Activated CD8-positive, alpha-beta memory T cell treated with anti-CD3 and anti-CD28 coated beads for 36 hours (primary cell): ENCODE results near the gene IGLON5. TPM values are rescaled to one million over a fixed set of nuclear protein-coding genes. Genes with fewer than 3 reads are reported as not detected.

Source experiments
- CTCF ChIA-PET: fragments of 350-600 bp; sonication (Branson Sonifier 250); formaldehyde crosslinking; loops from one replicate; lab custom pipeline; 2021; ENCODE audit warnings: antibody characterized with exemption; lab: Charles Lee
- POLR2A ChIA-PET: fragments of 350-600 bp; sonication (Branson Sonifier 250); formaldehyde crosslinking; loops from one replicate; lab custom pipeline; 2021; ENCODE audit warnings: antibody characterized with exemption; lab: Charles Lee
- total RNA-seq, 2 experiments: library from RNA; stranded (reverse); gene quantifications; one replicate each; pipeline ENCODE4 v1.2.3, GENCODE V29; 2021

IGLON5 gene
- total RNA-seq, 2 experiments from 2014 or later: 0.19 to 0.21 TPM

DNA sequence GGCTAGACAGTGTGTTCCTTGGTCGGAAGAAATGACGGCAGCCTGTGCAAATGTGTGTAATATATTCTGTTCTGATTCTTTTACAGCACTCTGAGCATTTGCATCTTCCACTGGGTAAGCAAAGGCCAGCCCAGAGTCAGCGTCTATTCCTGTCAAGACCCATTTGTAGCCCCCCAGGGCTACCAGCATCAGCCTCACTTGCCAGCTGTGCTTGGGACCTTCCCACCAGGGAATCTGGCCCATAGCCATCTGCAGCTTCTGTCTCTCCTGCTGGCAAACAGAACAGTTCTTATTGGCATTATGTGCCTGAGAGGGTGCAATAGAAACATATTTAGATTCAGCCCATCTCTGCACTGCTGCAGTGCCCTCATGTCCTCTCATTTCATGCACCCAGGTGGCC, 6.0 kb upstream of the IGLON5 start:
- ChIA-PET POLR2A (no interaction called here), CTCF (no interaction called here)

DNA sequence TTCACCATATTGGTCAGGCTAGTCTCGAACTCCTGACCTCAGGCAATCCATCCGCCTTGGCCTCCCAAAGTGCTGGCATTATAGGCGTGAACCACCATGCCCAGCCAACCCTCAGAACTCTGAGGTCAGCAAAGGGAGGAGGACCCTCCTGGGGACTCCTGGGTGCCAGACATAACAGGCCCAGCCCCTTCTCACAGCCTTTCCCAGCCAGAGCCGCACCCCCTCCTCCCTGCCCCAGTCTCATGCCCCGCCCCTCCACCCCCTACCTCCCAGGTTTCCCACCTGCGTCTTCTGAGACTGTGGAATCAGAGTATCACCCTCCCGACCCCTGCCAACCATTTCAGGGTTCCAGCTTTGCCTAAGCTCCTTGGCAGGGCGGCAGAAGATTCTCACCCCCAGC, 5.2 kb downstream of the IGLON5 start:
- ChIA-PET POLR2A (no interaction called here), CTCF (no interaction called here)

DNA sequence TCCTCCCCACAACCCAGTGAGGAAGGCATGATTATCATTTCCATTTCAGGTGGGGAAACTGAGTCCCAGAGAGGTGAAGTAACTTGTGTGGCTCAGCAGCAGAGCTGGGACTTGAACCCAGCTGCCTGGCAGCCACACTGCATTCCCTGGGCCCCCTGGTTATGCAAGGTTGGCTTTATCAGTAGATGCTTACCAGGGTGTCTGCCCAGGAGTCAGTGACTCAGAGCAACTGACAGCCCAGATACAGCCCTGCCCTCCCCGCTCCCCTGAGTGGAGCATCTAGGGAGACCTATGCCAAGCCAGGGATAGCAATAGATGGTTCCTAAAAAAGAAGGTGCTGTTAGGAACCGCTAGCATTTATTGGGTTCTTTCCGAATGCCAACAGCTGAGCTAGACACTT, 5.9 kb downstream of the IGLON5 start:
- POLR2A ChIA-PET: no interaction called here
- CTCF ChIA-PET: no interaction called here

DNA sequence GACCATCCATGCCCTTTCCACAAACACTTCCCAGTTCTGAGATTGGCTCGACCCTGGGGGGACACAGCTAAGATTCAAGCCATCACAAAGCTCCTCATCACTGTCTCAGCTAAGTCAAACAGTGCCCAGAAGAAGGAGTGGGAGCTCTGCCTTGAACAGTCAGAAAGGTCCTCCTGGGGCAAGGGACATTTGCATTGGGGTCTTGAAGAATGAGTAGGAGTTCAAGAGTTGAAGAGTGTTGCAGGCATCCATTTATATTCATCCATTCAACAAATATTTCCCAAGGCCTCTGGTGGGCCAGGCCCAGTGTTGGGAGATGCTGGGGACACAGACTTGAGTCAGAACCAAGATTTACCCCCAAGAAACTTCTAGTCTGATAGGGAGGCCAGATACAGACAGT, 6.5 kb downstream of the IGLON5 start:
- ChIA-PET POLR2A (no interaction called here), CTCF (no interaction called here)

DNA sequence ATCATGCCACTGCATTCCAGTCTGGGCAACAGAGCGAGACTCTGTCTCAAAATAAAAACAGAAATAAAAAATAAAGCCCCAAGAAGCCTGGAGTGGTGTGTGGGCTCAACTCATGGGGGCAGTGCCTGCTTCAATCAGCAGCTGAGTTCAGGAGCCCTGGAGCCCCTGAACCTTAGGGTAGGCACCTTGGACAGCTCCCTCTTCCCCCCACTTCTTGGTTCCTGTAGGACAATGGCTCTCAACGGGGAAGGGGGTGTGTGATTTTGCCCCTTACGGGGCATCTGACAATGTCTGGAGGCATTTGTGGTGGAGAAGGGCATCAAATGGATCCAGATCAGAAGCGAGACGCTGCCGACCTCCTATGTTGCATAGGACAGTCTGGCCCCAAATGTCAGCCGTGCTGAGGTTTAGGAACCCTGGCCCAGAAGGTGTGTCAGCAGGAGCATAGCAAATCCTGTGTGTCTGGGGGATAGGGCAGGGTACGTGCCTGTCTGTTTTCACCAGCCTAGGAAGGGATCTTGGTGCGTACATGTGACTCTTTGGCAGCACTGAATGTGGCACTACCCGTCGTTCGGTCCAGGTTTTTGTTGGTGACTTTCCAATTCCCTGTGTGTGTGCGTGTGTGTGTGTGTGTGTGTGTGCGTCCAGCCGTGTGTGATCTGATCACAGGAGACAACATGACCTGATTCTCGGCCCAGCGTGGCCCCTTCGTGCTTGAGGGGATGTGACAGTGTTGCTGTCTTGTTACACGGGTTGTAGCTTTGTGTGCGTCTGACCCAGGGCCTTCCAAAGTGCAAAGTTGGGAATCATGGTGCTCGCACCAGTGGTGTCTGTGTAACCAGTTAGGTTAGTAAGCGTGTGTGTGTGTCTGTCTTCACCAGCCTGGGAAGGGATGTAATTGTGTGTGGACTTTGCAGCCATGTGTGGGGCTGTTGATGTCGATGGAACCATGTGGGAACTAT, 7.5 kb downstream of the IGLON5 start:
- POLR2A ChIA-PET: no interaction called here
- CTCF ChIA-PET: no interaction called here

DNA sequence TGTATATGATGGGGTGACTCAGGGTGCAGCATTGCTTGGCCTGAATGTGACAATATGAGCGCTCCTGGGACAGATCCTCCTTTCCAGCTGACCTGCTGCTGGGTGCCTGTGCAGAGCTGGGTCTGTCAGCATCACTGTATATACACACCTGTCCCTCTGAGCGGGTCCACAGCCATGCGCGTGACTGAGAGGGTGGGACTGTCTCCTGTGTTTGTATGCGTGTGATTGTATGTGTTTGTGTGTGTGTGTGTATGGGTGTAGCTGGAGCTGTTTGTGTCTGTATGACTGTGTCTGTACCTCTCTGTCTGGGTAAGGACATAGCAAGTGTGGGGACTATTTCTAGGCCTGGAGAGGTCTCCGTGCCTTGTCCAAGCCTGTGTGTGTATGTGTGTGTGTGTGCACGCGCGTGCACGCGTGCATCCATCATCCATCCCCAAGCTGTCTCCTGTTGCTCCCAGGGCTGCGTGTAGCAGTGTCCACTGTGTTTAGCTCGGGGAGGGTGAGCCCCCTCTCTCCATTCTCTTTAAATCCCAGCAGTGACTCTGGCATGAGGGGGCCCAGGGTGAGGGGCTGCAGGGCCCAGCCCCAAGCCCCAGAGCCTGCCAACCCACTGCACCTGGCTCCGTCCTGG, 8.3 kb downstream of the IGLON5 start:
- ChIA-PET CTCF (no interaction called here), POLR2A (no interaction called here)

DNA sequence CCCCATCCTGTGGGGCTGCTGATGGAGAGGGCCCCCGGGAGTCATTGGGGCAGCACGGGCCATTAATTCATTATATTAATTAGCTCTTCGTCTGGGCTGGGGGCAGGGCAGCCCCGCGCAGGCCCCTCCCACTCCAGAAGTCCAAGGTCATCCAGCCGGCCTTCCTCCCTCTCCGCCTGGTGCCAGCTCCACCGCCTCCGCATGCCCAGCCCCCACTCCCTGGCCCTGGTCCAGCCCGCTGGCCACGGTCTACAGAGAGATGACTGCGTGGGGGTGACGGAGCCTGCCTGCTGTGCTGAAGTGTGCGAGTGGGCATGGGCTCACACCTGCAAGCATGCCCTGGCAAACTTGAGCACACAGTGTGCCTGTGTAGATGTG, 8.8 kb downstream of the IGLON5 start:
- POLR2A ChIA-PET: no interaction called here
- CTCF ChIA-PET: no interaction called here

DNA sequence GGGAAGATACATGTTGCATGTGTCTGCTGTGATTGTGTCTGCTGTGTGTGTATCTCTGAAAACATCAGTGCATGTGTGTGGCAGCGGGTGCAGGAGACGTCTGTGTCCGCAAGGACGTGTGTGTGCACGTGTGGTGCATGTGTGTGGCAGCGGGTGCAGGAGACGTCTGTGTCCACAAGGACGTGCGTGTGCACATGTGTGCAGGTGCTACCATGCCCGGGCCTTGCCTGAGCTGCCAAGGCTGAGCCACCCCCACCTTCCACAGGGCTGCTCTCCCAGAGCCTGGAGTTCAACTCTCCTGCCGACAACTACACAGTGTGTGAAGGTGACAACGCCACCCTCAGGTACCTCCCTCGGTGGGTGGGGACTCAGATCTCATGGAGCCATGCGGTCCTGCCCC, 10.4 kb downstream of the IGLON5 start:
- POLR2A ChIA-PET: no interaction called here
- CTCF ChIA-PET: no interaction called here

DNA sequence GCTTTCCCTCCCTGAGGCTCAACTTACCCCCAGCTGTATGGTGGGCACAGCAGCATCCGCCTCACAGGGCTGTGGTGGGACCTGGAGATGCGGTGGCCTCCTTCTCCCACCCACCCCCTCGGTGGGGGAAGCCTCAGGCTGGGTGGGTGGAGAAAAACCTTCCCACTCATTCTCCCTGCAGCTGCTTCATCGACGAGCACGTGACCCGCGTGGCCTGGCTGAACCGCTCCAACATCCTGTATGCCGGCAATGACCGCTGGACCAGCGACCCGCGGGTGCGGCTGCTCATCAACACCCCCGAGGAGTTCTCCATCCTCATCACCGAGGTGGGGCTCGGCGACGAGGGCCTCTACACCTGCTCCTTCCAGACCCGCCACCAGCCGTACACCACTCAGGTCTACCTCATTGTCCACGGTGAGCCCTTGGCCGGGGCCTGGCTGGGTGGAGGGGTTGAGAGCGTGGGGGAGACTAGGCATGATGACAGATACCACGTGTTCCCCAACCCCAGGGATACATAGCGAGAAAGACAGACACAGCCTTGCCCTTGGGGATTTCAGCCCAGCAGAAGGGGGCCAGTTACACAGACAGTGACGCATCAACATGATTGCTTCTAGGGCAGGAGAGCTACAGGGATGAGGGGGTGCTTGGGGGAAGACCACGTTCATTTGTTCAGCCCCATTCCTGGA, 12.2 kb downstream of the IGLON5 start:
- ChIA-PET CTCF (no interaction called here), POLR2A (no interaction called here)

DNA sequence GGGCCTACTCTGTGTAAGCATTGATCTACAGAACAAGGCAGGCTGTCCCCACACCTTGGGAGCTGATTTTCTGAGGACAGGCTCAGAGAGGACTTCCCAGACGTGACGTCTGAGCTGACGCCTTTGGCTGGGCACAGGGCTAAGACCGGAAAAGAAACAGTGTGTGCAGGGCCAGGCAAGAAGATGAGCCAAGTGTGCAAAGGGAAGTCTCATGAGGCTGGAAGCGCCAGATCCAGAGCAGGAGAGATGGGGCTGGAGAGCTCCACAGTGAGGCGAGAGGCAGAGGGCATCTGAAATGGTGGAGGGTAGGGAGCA, 12.7 kb downstream of the IGLON5 start:
- ChIA-PET CTCF (no interaction called here), POLR2A (no interaction called here)

DNA sequence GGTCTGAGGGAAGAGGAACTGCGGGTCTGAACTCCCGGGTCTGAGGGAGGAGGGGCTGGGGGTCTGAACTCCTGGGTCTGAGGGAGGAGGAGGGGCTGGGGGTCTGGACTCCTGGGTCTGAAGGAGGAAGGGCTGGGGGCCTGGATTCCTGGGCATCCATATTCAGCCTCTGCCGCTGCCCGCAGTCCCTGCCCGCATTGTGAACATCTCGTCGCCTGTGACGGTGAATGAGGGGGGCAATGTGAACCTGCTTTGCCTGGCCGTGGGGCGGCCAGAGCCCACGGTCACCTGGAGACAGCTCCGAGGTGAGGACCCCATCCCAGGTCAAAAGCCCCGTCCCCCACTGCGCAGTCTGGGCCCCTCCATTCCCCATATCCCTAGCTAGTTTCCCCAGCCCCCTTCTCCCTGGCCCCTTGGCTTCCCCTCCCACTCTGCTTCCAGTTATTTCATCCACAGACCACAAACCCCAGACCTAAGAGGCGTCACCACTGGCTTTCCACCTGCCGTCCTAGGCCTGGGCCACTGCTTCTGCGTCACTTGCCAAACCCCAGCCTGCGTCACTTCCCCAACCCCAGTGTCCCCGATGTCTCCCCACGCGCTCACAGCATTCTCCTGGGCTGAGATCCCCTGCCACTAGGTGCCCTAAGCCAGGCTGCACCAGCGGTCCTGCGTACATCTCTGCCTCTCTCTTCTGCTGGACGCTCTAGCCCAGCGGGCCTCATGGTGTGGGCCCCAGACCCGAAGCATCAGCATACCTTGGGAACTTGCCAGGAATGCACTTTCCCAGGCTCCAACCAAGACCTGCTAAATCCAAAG, 13.9 kb downstream of the IGLON5 start:
- POLR2A ChIA-PET: no interaction called here
- CTCF ChIA-PET: interaction anchor here (0.6 kb wide), 1 partner anchor 72 kb away, joined by 3 read pairs; no protein-coding TSS in a partner anchor

DNA sequence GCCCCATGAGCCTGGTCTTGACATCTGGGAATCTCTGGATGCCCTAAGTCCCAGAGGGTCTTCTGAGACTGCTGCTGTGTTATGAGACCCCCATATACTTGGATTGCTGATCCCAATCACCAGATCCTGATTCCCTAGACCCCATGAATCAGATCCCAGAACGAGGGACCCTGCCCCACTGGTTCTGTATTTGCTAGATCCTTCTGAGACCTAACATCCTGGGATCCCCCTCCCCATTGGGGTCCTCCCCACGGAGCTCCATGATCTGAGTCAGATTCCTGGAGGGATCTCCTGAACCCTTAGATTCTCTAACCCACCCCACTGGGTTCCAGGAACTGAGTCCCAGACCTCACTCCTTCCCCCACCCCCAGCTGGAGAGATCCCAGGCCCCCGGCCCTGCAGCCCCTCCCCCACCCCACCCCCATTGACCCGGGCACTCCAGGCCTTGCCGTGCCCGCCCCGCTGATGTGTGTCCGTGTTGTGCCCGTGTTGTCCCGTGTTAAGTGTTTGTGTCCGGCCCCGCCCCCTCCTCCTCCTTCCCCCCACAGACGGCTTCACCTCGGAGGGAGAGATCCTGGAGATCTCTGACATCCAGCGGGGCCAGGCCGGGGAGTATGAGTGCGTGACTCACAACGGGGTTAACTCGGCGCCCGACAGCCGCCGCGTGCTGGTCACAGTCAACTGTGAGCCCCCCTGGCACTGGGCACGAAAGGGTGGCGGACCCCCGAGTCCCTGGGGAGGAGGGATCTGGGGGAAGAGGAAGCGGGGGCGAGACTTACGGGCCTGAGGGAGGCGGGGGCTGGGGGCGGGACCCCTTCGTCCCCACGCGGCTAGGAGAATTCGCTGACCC, 15.0 kb downstream of the IGLON5 start:
- ChIA-PET CTCF (no interaction called here), POLR2A (interaction anchor here (1.0 kb wide), 1 partner anchor 13 kb away, joined by 3 read pairs; no protein-coding TSS in a partner anchor)

DNA sequence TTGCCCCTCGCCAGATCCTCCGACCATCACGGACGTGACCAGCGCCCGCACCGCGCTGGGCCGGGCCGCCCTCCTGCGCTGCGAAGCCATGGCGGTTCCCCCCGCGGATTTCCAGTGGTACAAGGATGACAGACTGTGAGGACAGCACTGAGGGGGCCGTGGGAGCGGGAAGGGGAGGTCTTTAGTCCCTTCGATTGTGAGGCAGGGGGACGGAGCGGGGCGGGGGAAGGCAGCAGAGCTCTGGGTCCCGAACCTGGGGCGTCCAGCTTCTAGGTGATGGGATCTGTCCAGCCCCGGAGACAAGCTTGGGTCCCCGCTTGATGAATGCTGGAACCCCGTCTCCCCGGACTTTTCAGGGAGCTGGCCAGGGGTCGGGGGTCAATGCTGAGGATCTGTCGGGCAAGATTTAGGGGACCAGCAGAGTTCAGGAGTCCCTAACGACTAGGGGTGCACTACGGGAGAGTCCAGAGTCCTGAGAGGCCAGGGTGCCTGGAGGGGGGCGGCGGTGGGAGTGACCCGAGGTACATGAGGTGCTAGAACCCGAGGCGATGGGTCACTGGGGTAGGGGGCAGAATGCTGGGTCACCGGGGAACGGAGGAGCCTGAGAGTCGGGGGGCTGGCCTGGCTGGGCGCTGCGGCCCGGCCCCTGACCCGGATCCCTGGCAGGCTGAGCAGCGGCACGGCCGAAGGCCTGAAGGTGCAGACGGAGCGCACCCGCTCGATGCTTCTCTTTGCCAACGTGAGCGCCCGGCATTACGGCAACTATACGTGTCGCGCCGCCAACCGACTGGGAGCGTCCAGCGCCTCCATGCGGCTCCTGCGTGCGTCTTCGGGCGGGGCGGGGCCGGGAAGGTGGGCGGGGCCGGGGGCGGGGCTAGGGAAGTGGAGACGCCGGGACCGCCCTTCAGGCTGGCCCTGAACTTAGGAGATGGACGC, 15.9 kb downstream of the IGLON5 start:
- CTCF ChIA-PET: interaction anchor here (0.7 to 1.0 kb wide), 3 partner anchors 80 to 824 kb away, joined by 4 to 6 read pairs (median 5); no protein-coding TSS in a partner anchor
- POLR2A ChIA-PET: interaction anchor here (1.0 kb wide), 1 partner anchor 12 kb away, joined by 3 read pairs; no protein-coding TSS in a partner anchor

DNA sequence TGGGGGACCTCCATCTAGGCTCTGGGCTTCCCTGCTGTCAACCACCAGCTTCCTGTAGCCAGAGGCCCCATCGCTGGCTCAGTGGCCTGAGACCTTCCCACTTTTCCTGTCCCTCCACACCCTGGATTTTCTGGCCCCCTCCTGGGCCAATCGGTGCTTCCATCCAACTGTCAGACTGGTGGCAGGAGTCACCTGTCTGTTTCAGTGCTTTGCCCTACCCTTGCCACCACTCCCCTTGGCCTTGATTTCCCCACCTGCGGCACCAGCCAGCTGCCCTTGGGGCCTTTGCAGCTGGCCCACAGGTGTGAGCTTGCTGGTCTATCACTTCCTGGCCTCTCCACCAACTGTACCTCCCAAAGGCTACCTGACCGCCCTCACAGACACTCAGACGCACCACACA, 18.0 kb downstream of the IGLON5 start:
- ChIA-PET POLR2A (interaction anchor here (0.7 kb wide), 1 partner anchor 14 kb away, joined by 3 read pairs; no protein-coding TSS in a partner anchor), CTCF (no interaction called here)

DNA sequence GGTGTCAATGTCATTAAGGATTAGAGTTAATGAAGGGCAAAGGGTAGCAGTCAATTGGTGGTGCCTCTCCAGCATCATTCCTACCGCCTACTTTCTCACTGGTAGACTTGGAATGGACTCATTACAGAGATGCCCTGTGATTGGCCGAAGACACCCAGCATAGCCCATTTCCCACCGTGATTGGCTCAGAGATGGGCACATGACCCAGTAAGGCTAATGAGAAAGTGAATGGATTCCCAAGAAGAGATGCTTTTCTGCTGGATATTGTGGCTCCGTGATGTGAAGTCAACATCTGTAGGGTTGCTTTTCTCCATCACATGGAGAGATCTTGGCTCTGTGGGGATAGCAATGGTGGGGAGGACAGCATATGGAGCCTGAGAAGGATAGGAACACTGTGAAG, 18.9 kb downstream of the IGLON5 start:
- CTCF ChIA-PET: no interaction called here
- POLR2A ChIA-PET: interaction anchor here (0.6 kb wide), 1 partner anchor 1731 kb away, joined by 3 read pairs; no protein-coding TSS in a partner anchor

DNA sequence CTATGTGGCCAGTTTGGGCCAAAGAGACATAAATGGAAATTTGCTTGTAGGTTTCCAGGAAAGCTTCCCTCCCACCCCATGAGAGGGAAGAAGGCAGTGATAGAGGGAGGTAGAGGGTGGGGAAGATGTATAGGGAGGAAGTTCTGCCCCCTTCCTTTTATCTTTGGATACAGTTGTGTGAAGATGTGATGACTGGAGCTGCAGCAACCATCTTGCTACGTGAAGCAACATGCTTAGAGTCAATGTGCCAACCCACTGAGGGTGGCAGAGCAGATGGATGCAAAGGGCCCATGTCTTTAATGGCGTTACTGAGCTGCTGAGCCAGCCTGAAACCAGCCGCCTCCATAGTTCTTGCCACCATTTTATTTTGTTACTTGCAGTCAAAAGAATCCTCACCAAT, 19.7 kb downstream of the IGLON5 start:
- ChIA-PET CTCF (no interaction called here), POLR2A (no interaction called here)

DNA sequence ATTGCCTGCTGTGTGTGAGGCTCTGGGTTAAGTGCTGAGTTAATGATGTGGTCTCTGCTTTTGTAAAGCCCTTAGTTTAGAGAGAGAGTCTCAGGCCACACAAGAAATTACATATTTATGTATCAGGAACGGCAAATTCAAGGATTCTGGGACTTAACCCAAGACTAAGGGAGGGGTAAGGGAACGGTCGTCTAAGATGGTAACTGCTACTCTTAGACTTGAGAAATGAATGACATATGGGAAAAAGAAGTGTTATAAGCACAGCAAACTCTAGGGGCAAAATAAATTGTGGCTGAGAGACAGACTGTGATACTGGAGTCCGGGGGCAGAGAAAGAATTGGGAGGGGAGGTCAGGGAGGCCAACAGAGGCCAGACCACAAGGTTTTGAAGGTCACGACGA, 20.3 kb downstream of the IGLON5 start:
- CTCF ChIA-PET: no interaction called here

More for the DNA sequence above, 20.3 kb downstream of the IGLON5 start:
- POLR2A ChIA-PET: no interaction called here
